K562 (cell line): ENCODE results near the gene C7orf25. TPM values are rescaled to one million over a fixed set of nuclear protein-coding genes. Genes with fewer than 3 reads are reported as not detected.
A peak's percentile ranks its signal among the peaks of the same experiment; 100 is the strongest.

Source experiments
- CBFB ChIP-seq: sonication (generic); formaldehyde crosslinking; IDR thresholded peaks from 2 replicates; pipeline ENCODE4 v1.4.0; 2020; ENCODE audit warnings: mild to moderate bottlenecking, missing genetic modification reagents
- HDAC1 ChIP-seq, 2 experiments: fragments of 450-650 bp; IDR thresholded peaks; 2 replicates each; pipeline ENCODE4 v1.6.1; 2016 to 2017; ENCODE audit warnings: inconsistent platforms in 1 of 2, mild to moderate bottlenecking in 1 of 2, moderate library complexity in 1 of 2
- JUND ChIP-seq, 2 experiments: IDR thresholded peaks; 2 replicates in 1 of 2; 3 replicates in 1 of 2; pipeline ENCODE4 v1.6.1; 2011; ENCODE audit warnings: borderline replicate concordance in 2 of 2, low read depth in 2 of 2, low read length in 2 of 2, improper control_type of control experiment in 1 of 2, missing biosample characterization in 1 of 2, missing genetic modification characterization in 1 of 2, missing genetic modification reagents in 1 of 2
- KLF1 ChIP-seq: fragments of 450-650 bp; IDR thresholded peaks from 2 replicates; pipeline ENCODE4 v1.6.1; 2016; ENCODE audit warnings: missing genetic modification characterization, missing compliant biosample characterization
- NFE2 ChIP-seq: IDR thresholded peaks from 2 replicates; pipeline ENCODE4 v1.6.1; 2014; ENCODE audit warnings: antibody characterized with exemption, low read depth
- PCBP1 ChIP-seq: fragments of 200-400 bp; formaldehyde crosslinking; IDR thresholded peaks from 2 replicates; pipeline ENCODE4 v1.6.1; 2018; ENCODE audit warnings: mild to moderate bottlenecking, low read depth, low read length; ENCODE audit not compliant: poor library complexity, severe bottlenecking
- POLR3A ChIP-seq: IDR thresholded peaks from 2 replicates; pipeline ENCODE4 v1.6.1; 2011; ENCODE audit warnings: borderline replicate concordance, mild to moderate bottlenecking, moderate library complexity; ENCODE audit not compliant: insufficient read length, insufficient read depth; ENCODE audit errors: extremely low read depth
- RFX7 ChIP-seq: fragments of 250-450 bp; sonication (Bioruptor Pico); IDR thresholded peaks from 2 replicates; pipeline ENCODE4 v1.5.1; 2021; ENCODE audit warnings: mild to moderate bottlenecking
- ZNF316 ChIP-seq: fragments of 450-650 bp; IDR thresholded peaks from 2 replicates; pipeline ENCODE4 v1.6.1; 2016
- polyA plus RNA-seq, 8 experiments: library from polyadenylated mRNA; depleted of rRNA in 4 of 8; stranded (reverse) in 5 of 8; unstranded in 3 of 8; fragments of >200 nt; fragmentation: Nextera tagmentation in 2 of 8; fragmentation: Illumina TruSeq in 1 of 8; extraction: Ambion mirVana in 2 of 8; extraction: Trizol in 1 of 8; gene quantifications; 2 replicates each; pipeline versions ENCODE4 v1.2.1 to v1.2.3, GENCODE V29; 2011 to 2014; ENCODE audit warnings: inconsistent platforms in 1 of 8, missing spikeins in 1 of 8
- total RNA-seq, 7 experiments: library from RNA; depleted of rRNA in 6 of 7; stranded (reverse); fragments of >200 nt in 6 of 7; fragmentation: Illumina TruSeq in 2 of 7; extraction: Trizol in 2 of 7; gene quantifications; 2 replicates each; pipeline versions ENCODE4 v1.2.1 to v1.2.3, GENCODE V29; 2011 to 2021; ENCODE audit warnings: low replicate concordance in 1 of 7
- TF ChIP-seq, protein P1 (sequence below): IDR thresholded peaks from 2 replicates; pipeline ENCODE4 v1.6.1; 2012; ENCODE audit warnings: low read depth, low read length, improper control_type of control experiment, borderline replicate concordance
- TF ChIP-seq, protein P2 (sequence below), 2 experiments: fragments of 450-650 bp in 1 of 2; sonication (generic) in 1 of 2; formaldehyde crosslinking in 1 of 2; IDR thresholded peaks in 1 of 2; conservative IDR thresholded peaks in 1 of 2; 2 replicates each; pipeline versions ENCODE4 v1.6.1 to v1.8.1; 2016 to 2023; ENCODE audit warnings: mild to moderate bottlenecking in 2 of 2, moderate library complexity in 2 of 2, inconsistent platforms in 1 of 2, missing genetic modification reagents in 1 of 2

The C7orf25 gene
- total and polyA plus RNA-seq, 9 of the 15 experiments (the other 6 are each of a cell fraction or from before 2014, with no cell fraction given), result 1.2 to 4.7 (median 1.9) TPM

DNA sequence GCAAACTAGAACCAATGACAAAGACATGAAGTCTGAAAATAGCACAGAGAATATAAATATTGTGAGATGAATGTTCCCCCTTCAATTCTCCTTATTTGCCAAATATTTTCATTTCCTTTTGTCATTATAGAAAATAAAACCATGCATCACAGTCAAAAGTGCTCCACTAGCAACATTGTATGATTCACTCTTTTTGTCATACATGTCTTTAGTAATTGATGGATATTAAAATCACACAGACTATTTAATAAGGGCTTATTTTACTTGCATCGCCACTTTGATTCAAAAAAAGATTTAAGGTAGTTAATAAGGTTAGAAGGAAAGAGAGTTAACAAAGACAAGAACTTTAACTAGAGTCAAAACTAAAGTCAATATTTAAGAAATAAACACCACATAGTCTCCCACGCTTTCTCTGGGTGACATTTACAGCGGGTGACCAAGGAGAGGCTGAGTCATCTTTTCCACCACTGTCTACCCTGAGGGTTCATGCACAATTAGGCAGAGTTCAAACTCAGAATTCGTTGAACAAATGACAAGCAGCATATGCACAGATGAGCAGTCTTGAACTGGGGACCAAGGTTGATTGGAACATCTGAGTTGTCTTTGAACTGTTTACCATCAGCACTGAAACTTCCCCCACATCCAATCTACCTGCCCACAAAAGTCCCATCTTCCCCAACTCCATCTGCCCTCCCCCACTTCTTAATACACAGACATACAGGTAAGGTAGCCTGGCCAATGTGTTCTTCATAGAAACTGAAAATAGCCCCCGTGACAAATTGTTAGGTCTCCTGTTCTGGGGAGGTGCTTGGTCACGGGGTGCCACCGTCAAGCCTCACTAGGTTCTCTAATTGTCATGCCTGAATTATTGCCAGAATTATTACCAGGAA lies 42.5 kb downstream of the C7orf25 start (continued):
- TF ChIP-seq PCBP1 (no peak), JUND (IDR thresholded peaks at IDR 0.05; ENCODE audit: borderline replicate concordance, low read depth, low read length) (peak; percentile 91), JUND (tag; IDR thresholded peaks at IDR 0.05; ENCODE audit: borderline replicate concordance, low read depth, low read length) (peak; percentile 93; the same call in 2 of the 3 replicates), ZNF316 (peak; percentile 39; the same call in 1 of the 2 replicates), POLR3A (no peak), KLF1 (tag) (no peak), NFE2 (peak; percentile 35; the same call in 1 of the 2 replicates), HDAC1 (IDR thresholded peaks at IDR 0.05) (0 out of 4 replicates have a peak, but pooled peaks of 1 of the 2 experiments have one; percentile 20), CBFB (CRISPR knock-in tag) (no peak), RFX7 (CRISPR knock-in tag) (no peak)
- TF ChIP-seq, protein P1, sequence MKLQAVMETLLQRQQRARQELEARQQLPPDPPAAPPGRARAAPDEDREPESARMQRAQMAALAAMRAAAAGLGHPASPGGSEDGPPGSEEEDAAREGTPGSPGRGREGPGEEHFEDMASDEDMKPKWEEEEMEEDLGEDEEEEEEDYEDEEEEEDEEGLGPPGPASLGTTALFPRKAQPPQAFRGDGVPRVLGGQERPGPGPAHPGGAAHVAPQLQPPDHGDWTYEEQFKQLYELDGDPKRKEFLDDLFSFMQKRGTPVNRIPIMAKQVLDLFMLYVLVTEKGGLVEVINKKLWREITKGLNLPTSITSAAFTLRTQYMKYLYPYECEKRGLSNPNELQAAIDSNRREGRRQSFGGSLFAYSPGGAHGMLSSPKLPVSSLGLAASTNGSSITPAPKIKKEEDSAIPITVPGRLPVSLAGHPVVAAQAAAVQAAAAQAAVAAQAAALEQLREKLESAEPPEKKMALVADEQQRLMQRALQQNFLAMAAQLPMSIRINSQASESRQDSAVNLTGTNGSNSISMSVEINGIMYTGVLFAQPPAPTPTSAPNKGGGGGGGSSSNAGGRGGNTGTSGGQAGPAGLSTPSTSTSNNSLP, result no peak
- TF ChIP-seq, protein P2, sequence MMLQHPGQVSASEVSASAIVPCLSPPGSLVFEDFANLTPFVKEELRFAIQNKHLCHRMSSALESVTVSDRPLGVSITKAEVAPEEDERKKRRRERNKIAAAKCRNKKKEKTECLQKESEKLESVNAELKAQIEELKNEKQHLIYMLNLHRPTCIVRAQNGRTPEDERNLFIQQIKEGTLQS (IDR thresholded peaks at IDR 0.05), result peak; percentile 84
- TF ChIP-seq, protein P2 (CRISPR knock-in tag; conservative IDR thresholded peaks at IDR 0.05), result no peak
